Measurements from ENCODE around the gene SNAP29.
"Not testable (repeated sequence)": the region's sequence is repeated elsewhere in the genome, so short reads cannot be mapped to it uniquely, and the experiment has no call there.

Gene SNAP29

DNA sequence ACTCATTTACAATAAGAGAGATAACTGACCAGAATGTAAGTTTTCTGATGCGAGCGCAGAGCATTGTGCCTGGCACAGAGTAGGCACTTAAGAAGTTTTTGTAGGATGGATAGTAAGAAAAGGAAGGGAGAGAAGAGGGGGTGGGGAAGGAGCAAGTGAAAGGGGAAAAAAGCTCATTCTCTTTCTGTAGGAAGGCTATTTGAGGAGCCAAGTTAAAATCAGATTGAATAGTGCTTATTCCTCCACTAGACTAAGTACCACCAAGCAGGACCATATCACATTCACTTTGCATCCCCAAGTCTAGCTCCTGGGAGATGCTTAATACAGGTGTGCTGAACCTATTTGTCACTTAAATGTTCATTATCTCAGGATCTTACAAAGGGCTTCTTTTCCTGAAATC lies 44.3 kb downstream of the SNAP29 start:
- DNase-seq = no peak

DNA sequence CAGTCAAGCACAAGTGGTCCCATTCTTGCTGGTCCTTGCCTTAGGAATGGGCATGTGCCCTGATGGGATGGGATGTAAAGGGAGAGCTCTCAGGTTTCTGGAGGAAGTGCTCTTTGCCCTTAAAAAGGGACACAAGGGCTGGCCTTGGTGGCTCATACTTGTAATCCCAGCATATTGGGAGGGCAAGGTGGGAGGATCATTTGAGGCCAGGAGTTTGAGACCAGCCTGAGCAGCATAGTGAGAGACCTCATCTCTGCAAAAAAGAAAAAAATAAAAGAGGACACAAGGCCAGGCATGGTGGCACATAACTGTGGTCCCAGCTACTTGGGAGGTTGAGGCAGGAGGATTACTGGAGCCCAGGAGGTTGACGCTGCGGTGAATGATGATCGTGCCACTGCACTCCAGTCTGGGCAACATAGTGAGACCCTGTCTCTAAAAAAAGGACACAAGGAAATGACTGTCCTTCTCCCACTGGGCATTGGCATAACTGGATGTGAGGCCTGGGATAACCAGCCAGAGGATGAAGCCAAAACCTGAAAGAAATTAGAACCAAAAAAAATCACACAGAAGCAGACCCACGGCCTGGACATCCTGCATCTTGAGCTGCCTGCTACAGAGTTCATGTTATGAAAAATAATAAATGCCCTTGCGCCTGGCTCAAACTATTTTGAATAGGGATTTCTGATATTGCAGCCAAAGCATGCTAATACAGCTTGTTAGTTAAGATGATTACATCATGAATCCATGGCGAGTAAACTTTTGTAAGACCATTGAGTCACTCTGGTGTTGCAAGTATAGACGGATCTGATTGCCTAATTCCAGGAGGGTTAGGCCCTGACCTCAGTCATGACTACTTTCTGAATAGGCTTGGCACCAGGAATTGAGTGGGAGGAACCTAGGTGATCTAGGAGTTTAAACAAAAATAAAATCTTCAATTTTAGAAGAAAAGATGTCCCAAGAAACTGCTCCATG lies 45.5 kb downstream of the SNAP29 start:
- no peak for DNase-seq

DNA sequence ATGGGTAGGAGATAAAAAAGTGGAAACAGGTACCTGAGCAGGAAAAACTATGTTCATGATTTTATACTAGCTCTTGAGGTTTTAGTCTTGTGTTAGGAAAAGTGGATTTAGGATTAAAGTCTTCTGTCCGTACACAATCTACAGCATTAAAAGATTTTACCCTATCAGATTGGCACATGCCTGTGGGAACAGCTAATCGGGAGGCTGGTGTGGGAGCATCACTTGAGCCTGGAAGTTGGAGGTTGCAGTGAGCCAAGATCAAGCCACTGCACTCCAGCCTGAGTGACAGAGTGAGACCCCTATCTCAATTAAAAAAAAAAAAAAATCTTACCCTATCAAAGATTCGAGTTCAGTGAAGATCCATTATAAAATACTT lies 46.2 kb downstream of the SNAP29 start:
- no peak for DNase-seq

DNA sequence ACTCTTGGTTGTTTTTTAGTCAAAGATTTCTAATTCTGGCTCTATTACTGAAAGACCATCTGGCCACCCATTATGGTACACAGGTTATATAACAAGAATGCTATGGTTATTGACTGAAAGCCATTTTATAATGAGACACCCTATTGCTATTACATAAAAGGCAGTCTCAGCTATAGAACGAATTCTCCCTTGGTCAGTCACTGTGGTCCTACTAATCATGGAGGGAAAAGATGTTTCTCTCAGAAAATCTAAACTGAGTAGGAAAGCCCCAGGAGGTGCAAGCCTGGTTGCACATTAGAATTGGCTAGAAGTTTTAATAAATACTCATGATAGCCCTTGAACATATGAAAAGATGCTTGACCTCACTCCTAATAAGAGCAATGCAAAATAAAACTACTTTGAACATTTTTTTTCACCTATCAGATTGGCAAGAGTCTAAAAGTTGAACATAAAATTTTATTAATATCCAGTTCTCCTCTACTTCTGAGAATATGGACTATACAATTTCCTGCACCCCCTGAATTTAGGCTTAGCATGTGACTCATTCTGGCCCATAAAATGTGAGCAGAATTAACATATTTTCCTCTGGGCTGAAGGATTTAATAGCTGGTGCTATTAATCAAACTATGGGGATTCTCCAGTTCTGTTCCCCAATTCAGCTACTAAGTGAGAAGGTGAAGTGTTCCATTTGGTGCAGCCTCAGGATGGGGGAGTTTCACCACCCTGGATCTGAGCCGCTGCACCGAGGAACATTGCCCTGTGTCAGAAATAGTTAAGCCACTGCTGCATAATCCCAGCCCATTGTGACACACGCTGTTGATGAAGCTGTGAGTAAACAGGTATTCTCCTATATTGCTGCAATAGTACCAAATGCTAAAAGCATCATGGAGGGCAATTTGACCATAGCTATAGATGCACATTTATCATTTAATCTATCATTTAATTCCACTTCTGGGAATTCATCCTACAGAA lies 46.9 kb downstream of the SNAP29 start:
- no peak for DNase-seq

DNA sequence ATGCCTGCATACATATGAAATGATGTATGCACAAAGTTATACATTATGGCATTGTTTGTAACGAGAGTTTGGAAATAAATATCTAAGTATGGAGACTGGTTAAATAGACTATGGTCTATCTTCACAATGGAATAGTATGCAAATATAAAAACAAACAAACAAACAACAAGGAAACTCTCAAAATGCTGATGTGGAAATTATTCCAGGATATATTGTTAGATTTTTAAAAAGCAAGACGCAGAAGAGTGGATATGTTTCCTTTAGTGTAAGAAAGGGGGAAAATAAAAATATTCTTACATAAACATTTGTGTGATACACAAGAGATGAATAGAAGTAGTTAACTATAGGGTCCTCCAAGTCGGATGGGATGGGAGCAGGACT lies 47.6 kb downstream of the SNAP29 start:
- DNase-seq = no peak

DNA sequence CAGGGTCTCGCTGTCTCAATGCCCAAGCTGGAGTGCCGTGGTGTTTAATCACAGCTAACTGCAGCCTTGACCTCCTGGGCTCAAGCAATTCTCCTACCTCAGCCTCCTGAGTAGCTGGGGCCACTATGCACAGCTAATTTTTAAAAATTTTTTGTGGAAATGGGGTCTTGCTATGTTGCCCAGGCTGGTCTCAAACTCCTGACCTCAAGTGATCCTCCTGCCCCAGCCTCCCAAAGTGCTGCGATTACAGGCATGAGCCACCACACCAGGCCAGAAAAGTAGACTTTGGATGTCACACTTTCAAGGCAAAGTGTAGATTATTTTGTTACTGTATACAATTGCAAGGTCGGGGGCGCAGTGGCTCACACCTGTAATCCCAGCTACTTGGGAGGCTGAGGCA lies 49.9 kb downstream of the SNAP29 start:
- DNase-seq = not testable (repeated sequence)

DNA sequence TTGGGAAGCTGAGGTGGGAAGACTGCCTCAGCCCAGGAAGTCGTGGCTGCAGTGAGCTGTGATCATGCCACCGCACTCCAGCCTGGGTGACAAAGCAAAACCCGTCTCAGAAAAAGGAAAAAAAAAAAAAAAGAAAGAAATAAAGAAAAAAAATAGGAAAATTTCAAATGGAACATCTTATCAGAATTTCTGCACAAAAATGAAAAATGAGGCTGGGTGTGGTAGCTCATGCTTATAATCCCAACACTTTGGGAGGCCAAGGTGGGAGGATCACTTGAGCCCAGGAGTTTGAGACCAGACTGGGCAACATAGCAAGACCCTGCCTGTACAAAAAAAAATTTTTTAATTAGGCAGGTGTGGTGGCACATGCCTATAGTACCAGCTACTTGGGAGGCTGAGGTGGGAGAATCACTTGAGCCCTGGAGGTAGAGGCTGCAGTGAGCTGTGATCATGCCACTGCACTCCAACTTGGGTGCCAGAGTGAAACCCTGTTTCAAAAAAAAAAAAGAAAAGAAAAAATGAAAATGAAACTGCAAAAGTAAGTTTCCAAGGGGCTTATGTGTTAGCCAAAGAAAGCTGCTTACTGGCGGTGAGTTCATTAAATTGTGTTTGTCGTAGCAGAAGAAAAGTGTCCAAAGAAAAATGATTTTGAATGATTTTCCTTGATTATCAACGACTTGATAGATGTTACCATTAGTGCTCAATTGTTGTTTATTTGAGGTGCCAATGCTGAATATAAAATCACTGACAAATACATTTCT lies 50.9 kb downstream of the SNAP29 start:
- no peak for DNase-seq

DNA sequence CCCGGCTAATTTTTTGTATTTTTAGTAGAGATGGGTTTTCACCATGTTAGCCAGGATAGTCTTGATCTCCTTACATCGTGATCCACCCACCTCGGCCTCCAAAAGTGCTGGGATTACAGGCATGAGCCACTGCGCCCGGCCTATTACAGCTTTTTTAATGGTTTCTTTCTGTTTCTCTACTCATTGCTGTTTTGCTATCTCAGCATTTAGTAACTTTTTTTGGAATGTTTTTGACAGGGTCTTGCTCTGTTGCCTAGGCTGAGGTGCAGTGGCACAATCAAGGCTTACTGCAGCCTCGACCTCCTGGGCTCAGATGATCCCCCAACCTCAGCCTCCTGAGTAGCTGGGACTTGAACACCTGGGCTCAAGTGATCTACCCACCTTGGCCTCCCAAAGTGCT lies 53.7 kb downstream of the SNAP29 start:
- DNase-seq = no peak

DNA sequence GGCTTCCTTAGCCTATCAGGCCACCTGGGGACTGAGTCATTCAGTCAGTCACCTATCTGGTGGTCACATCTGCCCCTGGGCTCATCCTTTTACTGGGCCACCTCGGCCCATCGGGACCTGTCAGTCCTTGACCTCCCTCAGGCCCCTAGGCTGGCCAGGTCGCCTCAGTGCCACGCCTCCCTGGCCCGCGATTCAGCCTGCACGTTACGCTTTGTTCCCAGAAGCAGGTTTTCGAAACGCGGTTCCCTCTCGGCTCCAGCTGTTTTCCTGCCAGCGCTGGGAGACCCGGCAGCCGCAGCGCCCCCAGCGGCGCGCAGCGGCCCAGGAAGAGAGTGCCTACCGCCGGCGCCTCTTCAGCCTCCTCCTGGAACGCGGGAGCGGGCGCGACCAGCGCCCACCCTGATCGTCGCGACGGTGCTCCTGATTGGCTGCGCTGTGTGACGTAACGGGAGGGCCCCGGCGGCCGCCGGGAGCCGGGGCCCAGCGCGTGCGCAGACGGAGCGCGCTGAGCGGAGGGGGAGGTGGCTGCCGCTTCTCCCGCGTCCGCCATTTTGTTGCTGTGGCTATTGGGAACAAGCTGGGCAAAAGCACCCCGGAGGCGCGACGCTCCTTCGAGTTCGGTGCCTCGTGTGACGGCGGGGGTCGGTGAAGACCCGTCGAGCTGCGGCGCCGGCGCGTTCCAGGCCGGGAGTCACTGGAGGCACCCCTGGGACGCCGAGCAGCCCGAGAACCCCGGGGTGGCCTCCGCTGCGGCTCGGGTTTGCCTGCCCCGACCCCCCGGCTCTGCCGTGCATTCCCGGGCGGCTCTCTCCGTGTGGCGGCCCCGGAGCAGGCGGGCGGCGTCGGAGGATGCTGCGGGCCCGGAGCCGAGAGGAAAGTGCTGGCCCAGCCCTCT lies 58.4 kb downstream of the SNAP29 start, which contains the start of gene CRKL:
TSS of gene CRKL (plus strand) at position 492 of the 895 bp plus-strand sequence. CDS start 528 bp downstream, outside the sequence.
- DNase-seq = peak; percentile 92

DNA sequence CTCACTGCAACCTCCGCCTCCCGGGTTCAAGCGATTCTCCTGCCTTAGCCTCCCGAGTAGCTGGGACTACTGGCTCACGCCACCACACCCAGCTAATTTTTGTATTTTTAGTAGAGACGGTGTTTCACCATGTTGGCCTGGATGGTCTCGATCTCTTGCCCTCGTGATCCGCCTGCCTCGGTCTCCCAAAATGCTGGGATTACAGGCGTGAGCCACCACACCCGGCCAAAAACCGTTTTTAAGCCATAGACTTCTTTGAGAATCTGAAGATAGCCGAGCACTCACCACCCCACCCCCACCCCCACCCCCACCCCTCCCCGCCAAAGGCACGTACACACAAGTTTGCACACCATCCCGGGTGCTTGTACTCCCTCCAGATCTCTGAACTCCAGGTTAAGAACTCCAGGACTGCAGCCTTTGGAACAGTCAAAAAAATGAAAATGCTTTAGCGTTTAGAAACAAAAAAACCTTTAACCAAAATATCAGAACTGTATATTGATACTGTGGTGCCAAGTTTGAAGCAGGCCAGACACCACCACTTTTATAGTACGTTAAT lies 59.9 kb downstream of the SNAP29 start:
- DNase-seq = no peak

DNA sequence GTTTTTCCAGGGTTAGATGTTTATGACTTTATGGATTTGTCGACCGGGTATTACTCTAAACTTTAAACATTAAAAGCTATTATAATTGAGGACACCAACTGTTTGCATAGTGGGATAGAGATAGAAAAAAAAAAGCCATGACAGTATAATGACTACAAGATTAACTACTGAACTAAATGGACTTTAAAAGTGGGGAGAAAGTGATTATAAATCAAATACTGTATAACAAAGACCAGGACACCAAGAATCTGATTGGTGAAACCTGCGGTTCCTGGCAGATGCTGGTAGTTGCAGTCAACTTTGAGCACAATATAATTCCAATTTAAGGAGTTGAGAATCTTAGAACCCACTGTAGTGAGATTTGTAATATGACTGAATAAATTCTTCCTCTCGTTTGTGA lies 60.9 kb downstream of the SNAP29 start:
- DNase-seq = no peak

DNA sequence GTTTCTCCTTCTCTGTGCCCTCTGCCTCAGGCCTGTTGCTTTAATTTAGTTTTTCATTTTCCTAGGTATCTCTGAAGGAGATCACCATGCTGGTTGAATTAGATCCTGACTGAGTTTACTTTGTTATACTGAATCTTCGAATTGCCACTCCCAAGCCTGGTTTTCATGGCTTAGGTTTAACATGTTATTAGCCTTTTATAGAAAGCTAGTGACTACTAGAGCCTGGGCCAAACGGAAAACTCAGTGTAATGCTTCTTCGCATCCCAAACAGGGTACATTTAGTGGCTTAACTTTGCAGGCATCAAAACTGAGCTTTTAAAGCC lies 62.0 kb downstream of the SNAP29 start:
- DNase-seq = no peak

DNA sequence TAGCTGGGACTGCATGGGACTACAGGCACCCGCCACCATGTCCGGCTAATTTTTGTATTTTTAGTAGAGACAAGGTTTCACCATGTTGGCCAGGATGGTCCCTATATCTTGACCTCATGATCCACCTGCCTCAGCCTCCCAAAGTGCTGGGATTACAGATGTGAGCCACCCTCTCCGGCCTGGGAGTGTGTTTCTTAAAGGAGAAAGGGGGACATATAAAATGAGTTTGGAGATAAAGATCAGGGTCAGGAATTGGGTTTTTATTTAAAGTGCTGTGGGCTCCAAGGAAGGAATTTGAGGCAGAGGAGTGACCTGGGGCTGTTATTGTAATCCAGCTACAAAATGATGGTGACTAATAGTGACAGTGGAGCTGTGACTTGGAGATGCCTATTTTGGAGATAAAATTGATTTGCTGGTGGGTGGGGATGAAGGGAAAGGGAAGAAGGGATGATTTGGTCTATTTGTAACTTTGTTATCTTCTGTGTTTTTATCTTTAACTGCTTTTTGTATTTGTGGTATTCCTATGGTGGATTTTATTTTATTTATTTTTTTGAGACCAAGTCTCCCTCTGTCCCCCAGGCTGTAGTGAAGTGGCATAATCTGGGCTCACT lies 63.4 kb downstream of the SNAP29 start:
- DNase-seq = no peak

DNA sequence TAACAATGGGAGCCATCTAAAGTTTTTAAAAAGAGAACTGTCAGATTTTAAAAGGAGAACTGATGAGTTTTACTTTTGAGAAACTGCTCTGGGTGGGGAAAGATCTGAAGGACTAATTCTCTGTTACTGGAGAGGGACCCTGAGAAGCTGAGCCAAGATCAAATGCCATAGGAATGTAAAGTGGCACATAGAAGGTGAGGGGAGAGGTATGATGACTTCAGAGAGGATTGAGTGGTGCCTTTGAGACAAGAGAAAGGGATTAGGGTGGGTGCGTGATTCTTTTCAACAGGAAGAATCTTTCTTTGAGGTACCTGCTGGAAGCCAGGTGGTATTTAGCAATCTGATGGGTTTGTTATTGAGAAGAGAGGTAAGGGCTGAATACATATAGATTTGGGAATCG lies 67.4 kb downstream of the SNAP29 start:
- DNase-seq = no peak

DNA sequence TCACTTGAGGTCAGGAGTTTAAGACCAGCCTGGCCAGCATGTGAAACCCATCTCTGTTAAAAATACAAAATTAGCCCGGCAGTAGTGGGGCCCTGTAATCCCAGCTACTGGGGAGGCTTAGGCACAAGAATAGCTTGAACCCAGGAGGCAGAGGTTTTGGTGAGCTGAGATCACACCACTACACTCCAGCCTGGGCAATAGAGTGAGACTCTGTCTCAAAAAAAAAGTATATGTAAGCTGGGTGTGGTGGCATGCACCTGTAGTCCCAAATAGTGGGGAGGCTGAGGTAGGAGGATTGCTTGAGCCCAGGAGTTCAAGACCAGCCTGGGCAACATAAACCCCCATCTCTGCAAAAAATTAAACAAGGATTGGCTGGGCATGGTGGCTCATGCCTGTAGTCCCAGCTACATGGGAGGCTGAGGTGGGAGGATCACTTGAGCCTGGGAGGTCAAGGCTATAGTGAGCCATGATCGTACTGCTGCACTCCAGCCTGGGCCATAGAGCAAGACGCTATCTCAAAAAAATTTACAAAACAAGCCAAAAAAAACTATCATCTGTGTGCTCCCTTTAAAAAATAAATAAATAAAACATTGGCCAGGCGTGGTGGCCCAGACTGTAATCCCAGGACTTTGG lies 69.2 kb downstream of the SNAP29 start:
- DNase-seq = no peak

DNA sequence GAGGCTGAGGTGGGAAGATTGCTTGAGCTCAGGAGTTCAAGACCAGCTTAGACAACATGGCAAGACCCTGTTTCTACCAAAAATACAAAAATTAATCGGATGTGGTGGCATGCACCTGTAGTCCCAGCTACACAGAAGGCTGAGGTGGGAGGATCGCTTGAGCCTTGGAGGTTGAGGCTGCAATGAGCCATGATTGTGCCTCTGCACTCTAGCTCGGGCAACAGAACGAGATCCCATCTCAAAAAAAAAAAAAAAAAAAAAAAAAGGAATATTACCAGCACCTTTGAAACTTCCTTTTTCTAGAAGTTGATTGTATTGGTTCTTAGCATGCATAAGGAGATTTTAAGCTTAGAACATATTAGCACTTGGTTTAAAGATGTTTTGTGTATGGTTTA lies 69.8 kb downstream of the SNAP29 start:
- no peak for DNase-seq

DNA sequence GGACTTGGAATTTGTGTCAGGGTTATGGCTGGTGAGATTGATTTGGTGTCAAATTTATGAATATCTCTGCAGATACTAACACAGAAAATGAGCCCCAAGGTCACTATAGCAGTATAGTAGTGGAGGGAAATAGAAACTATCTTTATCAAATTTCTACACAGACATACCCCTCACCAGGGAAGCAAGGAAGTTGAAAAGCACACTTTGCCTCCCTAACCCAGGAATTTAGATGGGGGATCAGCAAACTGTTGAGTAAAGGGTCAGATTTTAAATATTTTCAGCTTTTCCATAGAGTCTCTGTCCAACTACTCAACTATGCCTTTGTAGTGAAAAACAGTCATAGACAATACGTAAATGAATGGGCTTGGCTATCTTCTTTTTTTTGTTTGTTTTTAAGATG lies 71.2 kb downstream of the SNAP29 start:
- no peak for DNase-seq

DNA sequence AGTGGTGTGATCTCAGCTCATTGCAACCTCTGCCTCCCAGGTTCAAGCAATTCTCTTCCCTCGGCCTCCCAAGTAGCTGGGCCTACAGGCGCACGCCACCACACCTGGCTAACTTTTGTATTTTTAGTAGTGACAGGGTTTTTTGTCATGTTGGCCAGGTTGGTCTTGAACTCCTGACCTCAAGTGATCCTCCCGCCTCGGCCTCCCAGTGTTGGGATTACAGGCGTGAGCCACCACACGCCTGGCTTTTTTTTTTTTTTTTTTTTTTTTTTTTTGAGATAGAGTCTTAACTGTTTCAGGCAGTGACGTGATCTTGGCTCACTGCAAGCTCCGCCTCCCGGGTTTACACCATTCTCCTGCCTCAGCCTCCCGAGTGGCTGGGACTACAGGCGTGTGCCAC lies 71.6 kb downstream of the SNAP29 start:
- not testable (repeated sequence) for DNase-seq

DNA sequence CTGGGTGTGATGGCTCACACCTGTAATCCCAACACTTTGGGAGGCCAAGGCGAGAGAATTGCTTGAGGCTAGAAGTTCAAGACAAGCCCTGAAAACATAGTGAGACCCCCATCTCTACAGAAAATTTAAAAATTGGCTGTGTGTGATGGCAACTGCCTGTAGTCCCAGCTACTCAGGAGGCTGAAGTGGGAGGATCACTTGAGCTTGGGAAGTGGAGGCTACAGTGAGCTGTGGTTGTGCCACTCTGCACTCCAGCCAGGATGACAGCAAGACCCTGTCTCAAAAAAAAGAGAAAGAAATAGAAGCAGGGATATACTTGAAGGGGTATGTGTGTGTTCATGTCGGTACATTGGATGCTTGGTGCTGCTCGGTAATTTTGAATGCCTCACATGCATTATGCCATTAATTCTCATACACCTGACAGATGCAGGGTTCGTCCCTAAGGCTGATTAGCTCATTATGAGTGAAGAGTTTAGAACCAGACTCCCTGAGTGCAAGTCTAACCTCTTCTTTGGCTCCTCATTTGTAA lies 72.4 kb downstream of the SNAP29 start:
- no peak for DNase-seq

DNA sequence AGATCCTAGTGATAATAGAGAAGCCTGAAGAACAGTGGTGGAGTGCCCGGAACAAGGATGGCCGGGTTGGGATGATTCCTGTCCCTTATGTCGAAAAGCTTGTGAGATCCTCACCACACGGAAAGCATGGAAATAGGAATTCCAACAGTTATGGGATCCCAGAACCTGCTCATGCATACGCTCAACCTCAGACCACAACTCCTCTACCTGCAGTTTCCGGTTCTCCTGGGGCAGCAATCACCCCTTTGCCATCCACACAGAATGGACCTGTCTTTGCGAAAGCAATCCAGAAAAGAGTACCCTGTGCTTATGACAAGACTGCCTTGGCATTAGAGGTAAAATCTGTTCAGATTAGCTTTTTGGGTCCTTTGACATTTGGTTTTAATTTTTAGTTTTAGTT lies 75.1 kb downstream of the SNAP29 start:
- no peak for DNase-seq

Data from SHP77 treated with DMSO at 0.1 percent for 48 hours (cell line).